HCT116 (cell line): ENCODE measurements around the gene BEST4.

Experiments used
- CEBPB ChIP-seq: IDR thresholded peaks from 2 replicates; pipeline ENCODE4 v1.6.1; 2012; ENCODE audit warnings: low read depth
- TCF7L2 ChIP-seq: IDR thresholded peaks from 2 replicates; pipeline ENCODE4 v1.7.0; 2011; ENCODE audit warnings: borderline replicate concordance, inconsistent platforms; ENCODE audit not compliant: insufficient read depth, insufficient read length; ENCODE audit errors: extremely low read depth

DNA sequence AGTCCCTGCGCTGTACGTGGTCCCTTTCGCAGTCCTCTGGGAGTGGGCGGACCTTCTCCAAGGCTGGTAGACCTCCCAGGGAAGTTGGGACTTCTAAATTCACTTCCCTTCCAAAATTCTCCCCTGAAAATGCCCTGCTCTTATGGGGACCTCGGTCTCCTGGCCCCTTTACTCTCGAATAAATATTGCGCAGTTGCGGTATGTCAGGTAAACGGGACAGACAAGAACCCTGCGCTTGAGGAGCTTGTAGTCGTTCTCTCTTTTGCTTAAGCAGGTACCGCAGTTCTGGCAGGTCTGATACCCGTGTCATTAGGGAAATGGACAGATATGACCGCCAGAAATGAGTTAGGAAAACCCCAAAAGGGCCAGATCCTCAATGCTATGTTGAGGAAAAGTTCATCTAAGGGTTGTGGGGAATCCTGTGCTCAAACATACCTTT, 47.8 kb downstream of the BEST4 start:
- TF ChIP-seq TCF7L2 (no peak), CEBPB (no peak)
